ENCODE data around the gene OLFML2A. TPM values are rescaled to one million over a fixed set of nuclear protein-coding genes. Genes with fewer than 3 reads are reported as not detected.

Gene OLFML2A
- total and polyA plus RNA-seq, 4 donors = 0.13 to 15.9 (median 3.7) TPM

DNA sequence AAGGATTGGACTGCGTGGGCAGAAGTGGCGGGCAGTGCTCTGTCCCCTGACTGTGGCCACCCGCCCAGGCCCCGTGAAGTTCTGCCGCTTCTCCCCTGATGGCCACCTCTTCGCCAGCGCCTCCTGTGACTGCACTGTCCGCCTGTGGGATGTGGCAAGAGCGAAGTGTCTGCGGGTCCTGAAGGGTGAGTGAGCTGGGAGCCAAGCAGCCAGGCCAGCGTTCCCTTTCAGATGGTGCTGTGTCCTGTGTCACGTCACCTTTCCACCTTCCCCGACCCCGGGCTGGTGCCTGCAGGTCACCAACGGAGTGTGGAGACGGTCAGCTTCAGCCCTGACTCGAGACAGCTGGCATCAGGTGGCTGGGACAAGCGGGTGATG, 78.6 kb downstream of the OLFML2A start:
- no peak overlapping the region for H3K27ac ChIP-seq (ENCODE audit: low read depth in 1 of 2, low read length in 2 of 2)
- H3K4me3 ChIP-seq (ENCODE audit: low read length in 2 of 2) = no peak overlapping the region
- ATAC-seq (ENCODE audit: low FRiP score) = no peak
- no peaks in the 10 kb centered on the region for H3K4me1 ChIP-seq (ENCODE audit: control insufficient read depth in 1 of 2, insufficient read depth in 2 of 2, low read length in 2 of 2)
- intact Hi-C loops (cut with DNase I) = no loop called here
- no peaks in the 10 kb centered on the region for H3K9me3 ChIP-seq (ENCODE audit: control insufficient read depth, low read length)
- DNase-seq = peak in 1 of 2 donors; percentile 42
- no peaks in the 10 kb centered on the region for H3K27me3 ChIP-seq (ENCODE audit: control insufficient read depth in 1 of 2, insufficient read depth in 2 of 2, low read length in 1 of 2)
- WGBS, 2 donors = 75 to 81% methylated on average over 18 of the region's 18 CpGs
- H3K36me3 ChIP-seq (ENCODE audit: control insufficient read depth in 1 of 2, insufficient read depth in 2 of 2, low read length in 1 of 2) = peaks cover 0 to 5% of the 10 kb centered on the region in 2 donors

DNA sequence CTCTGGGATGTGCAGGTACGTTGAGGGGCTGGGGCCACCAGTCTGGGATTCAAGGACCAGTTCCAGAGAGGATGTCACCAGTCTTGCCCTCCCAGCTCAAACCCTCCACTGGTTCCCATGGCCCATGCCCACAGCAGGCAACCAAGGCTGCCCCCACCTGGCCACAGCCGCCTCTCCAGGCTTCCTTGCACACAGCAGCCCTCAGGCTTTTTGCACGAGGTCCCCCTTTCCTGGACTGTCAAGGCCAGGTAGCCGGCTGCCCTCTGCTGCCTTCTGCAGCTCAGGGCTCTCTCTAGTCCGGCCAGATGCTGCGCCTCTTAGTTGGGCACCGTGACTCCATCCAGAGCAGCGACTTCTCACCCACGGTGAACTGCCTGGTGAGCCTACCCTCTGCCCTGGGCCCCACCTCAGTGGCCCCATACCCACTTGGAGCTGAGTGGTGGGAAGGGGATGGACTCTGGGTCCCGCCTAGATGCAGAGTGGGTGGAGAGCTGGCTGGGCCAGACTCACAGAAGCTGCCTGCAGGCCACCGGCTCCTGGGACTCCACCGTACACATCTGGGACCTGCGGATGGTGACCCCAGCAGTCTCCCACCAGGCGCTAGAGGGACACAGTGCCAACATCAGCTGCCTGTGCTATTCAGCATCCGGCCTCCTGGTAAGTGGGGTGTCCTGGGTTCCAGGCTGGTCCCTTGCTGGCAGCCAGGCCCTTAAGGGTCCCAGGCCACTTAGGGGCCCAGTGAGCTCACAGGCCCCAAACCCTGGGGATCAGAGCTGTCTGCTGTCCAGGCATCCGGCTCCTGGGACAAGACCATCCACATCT, 79.2 kb downstream of the OLFML2A start:
- H3K4me1 ChIP-seq (ENCODE audit: control insufficient read depth in 1 of 2, insufficient read depth in 2 of 2, low read length in 2 of 2) = no peaks in the 10 kb centered on the region
- intact Hi-C loops (cut with DNase I) = no loop called here

GRCh38 chr9:124857533-124858162, 80.7 kb downstream of the OLFML2A start:
- H3K4me3 ChIP-seq (ENCODE audit: low read length in 2 of 2) = no peak overlapping the region
- H3K9me3 ChIP-seq (ENCODE audit: control insufficient read depth, low read length) = no peaks in the 10 kb centered on the region
- peaks cover 0 to 5% of the 10 kb centered on the region in 2 donors for H3K36me3 ChIP-seq (ENCODE audit: control insufficient read depth in 1 of 2, insufficient read depth in 2 of 2, low read length in 1 of 2)
- no peak overlapping the region for H3K27ac ChIP-seq (ENCODE audit: low read depth in 1 of 2, low read length in 2 of 2)
- ATAC-seq (ENCODE audit: low FRiP score) = no peak
- DNase-seq = no peak
- intact Hi-C loops (cut with DNase I) = no loop called here
- no peaks in the 10 kb centered on the region for H3K27me3 ChIP-seq (ENCODE audit: control insufficient read depth in 1 of 2, insufficient read depth in 2 of 2, low read length in 1 of 2)
- 86 to 87% methylated on average over 24 of the region's 24 CpGs for WGBS, 2 donors
- no peaks in the 10 kb centered on the region for H3K4me1 ChIP-seq (ENCODE audit: control insufficient read depth in 1 of 2, insufficient read depth in 2 of 2, low read length in 2 of 2)

More for the DNA sequence above, 79.2 kb downstream of the OLFML2A start:
- no peak overlapping the region for H3K4me3 ChIP-seq (ENCODE audit: low read length in 2 of 2)
- H3K36me3 ChIP-seq (ENCODE audit: control insufficient read depth in 1 of 2, insufficient read depth in 2 of 2, low read length in 1 of 2) = peaks cover 0 to 5% of the 10 kb centered on the region in 2 donors
- H3K27me3 ChIP-seq (ENCODE audit: control insufficient read depth in 1 of 2, insufficient read depth in 2 of 2, low read length in 1 of 2) = no peaks in the 10 kb centered on the region
- no peak for DNase-seq
- no peak overlapping the region for H3K27ac ChIP-seq (ENCODE audit: low read depth in 1 of 2, low read length in 2 of 2)
- H3K9me3 ChIP-seq (ENCODE audit: control insufficient read depth, low read length) = no peaks in the 10 kb centered on the region
- no peak for ATAC-seq (ENCODE audit: low FRiP score)
- 54 to 64% methylated on average over 16 of the region's 16 CpGs for WGBS, 2 donors

GRCh38 chr9:124858330-124859046, 81.6 kb downstream of the OLFML2A start:
- no peak for ATAC-seq (ENCODE audit: low FRiP score)
- intact Hi-C loops (cut with DNase I) = no loop called here

DNA sequence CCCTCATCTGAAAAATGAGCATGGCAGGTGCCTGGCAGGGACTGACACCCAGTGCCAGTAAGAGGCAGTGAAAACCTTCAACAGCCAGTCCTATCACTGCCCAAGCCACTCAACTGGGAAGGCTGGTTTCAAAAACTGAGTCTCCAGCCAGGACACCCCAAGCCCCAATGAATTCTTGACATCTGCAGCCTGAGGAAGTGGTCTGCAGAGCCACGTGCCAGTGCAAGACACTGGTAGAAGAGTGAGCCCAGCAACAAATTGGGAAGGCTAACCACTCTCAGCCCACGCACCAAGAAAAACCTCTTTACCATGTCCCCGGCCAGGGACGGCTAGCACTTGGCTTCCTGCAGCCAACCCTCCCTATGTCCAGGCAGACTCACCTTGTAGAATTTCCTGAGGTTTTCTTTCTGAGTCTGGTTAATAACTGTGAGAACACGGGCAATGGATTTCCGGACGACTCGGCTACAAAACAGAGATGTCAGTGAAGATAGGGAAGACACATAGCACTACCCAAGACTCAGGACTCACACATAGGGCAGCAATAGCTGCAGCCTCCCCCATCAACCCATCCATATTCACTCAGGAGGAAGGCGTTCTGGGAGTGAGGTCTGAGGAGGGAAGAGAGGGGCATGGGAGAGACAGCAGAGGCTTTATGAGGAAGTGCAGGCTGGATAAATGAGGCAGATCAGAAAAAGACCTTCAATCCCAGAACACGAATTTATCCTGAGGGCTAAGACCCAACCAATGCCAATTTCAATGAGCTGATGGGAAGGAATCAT, 83.1 kb downstream of the OLFML2A start:
- no peak for ATAC-seq (ENCODE audit: low FRiP score)
- no peak for DNase-seq
- intact Hi-C loops (cut with DNase I) = no loop called here
- no peaks in the 10 kb centered on the region for H3K4me1 ChIP-seq (ENCODE audit: control insufficient read depth in 1 of 2, insufficient read depth in 2 of 2, low read length in 2 of 2)
- no peak overlapping the region for H3K4me3 ChIP-seq (ENCODE audit: low read length in 2 of 2)
- peaks cover 0 to 5% of the 10 kb centered on the region in 2 donors for H3K36me3 ChIP-seq (ENCODE audit: control insufficient read depth in 1 of 2, insufficient read depth in 2 of 2, low read length in 1 of 2)
- no peak overlapping the region for H3K27ac ChIP-seq (ENCODE audit: low read depth in 1 of 2, low read length in 2 of 2)
- H3K27me3 ChIP-seq (ENCODE audit: control insufficient read depth in 1 of 2, insufficient read depth in 2 of 2, low read length in 1 of 2) = no peaks in the 10 kb centered on the region
- no peaks in the 10 kb centered on the region for H3K9me3 ChIP-seq (ENCODE audit: control insufficient read depth, low read length)
- 62 to 65% methylated on average over 10 of the region's 10 CpGs for WGBS, 2 donors

More at GRCh38 chr9:124858330-124859046, 81.6 kb downstream of the OLFML2A start:
- no peak overlapping the region for H3K27ac ChIP-seq (ENCODE audit: low read depth in 1 of 2, low read length in 2 of 2)
- H3K9me3 ChIP-seq (ENCODE audit: control insufficient read depth, low read length) = no peaks in the 10 kb centered on the region
- 67 to 68% methylated on average over 9 of the region's 9 CpGs for WGBS, 2 donors
- no peaks in the 10 kb centered on the region for H3K27me3 ChIP-seq (ENCODE audit: control insufficient read depth in 1 of 2, insufficient read depth in 2 of 2, low read length in 1 of 2)
- DNase-seq = no peak
- no peaks in the 10 kb centered on the region for H3K4me1 ChIP-seq (ENCODE audit: control insufficient read depth in 1 of 2, insufficient read depth in 2 of 2, low read length in 2 of 2)
- H3K36me3 ChIP-seq (ENCODE audit: control insufficient read depth in 1 of 2, insufficient read depth in 2 of 2, low read length in 1 of 2) = peaks cover 0 to 5% of the 10 kb centered on the region in 2 donors
- H3K4me3 ChIP-seq (ENCODE audit: low read length in 2 of 2) = no peak overlapping the region

- no peak overlapping the region for H3K27ac ChIP-seq (ENCODE audit: low read depth in 1 of 2, low read length in 2 of 2)
- H3K36me3 ChIP-seq (ENCODE audit: control insufficient read depth in 1 of 2, insufficient read depth in 2 of 2, low read length in 1 of 2) = peaks cover 0 to 5% of the 10 kb centered on the region in 2 donors
- DNase-seq (no peak), ATAC-seq (ENCODE audit: low FRiP score) (no peak)
- no peaks in the 10 kb centered on the region for H3K27me3 ChIP-seq (ENCODE audit: control insufficient read depth in 1 of 2, insufficient read depth in 2 of 2, low read length in 1 of 2)
- WGBS, 2 donors = 10 to 16% methylated on average over 12 of the region's 12 CpGs
- no peaks in the 10 kb centered on the region for H3K9me3 ChIP-seq (ENCODE audit: control insufficient read depth, low read length)
- intact Hi-C loops (cut with DNase I) = no loop called here
- no peaks in the 10 kb centered on the region for H3K4me1 ChIP-seq (ENCODE audit: control insufficient read depth in 1 of 2, insufficient read depth in 2 of 2, low read length in 2 of 2)
- peak overlapping the region in 1 of 2 donors; percentile 5 for H3K4me3 ChIP-seq (ENCODE audit: low read length in 2 of 2)
Observed at GRCh38 chr9:124860582-124861341, 83.8 kb downstream of the OLFML2A start.

- H3K36me3 ChIP-seq (ENCODE audit: control insufficient read depth in 1 of 2, insufficient read depth in 2 of 2, low read length in 1 of 2) = peaks cover 0 to 5% of the 10 kb centered on the region in 2 donors
- peak; percentile 98 for ATAC-seq (ENCODE audit: low FRiP score)
- DNase-seq = peak; percentile 97 to 98
- peak within 1 kb of the TSS; percentile 50 to 51 for H3K4me3 ChIP-seq (ENCODE audit: low read length in 2 of 2)
- no peaks in the 10 kb centered on the region for H3K9me3 ChIP-seq (ENCODE audit: control insufficient read depth, low read length)
- no peaks in the 10 kb centered on the region for H3K4me1 ChIP-seq (ENCODE audit: control insufficient read depth in 1 of 2, insufficient read depth in 2 of 2, low read length in 2 of 2)
- WGBS, 2 donors = 0 to 1% methylated on average over 92 of the region's 92 CpGs
- intact Hi-C loops (cut with DNase I) = no loop called here
- peak within 1 kb of the TSS in 1 of 2 donors; percentile 53 for H3K27ac ChIP-seq (ENCODE audit: low read depth in 1 of 2, low read length in 2 of 2)
- no peaks in the 10 kb centered on the region for H3K27me3 ChIP-seq (ENCODE audit: control insufficient read depth in 1 of 2, insufficient read depth in 2 of 2, low read length in 1 of 2)
Observed at GRCh38 chr9:124861342-124862229, 84.7 kb downstream of the OLFML2A start, which contains the start of the genes ARPC5L and RPL35. TSS of gene ARPC5L (plus strand) at chr9:124862130. CDS start at chr9:124869291, 7,161 bp downstream. TSS of gene RPL35 (minus strand) at chr9:124861957. CDS start at chr9:124861912, 45 bp downstream.
